Hypothalamus (tissue), 51 donors: ENCODE results near the gene APOBEC2.

Source experiments
- DNase-seq, 51 donors: peaks; one replicate each; lab custom pipeline; 2025; lab: John Stamatoyannopoulos, UW

The APOBEC2 gene

GRCh38 chr6:41037107-41037900 is 15.7 kb upstream of the APOBEC2 start:
- DNase-seq = peak in 2 of 51 donors; percentile 17 to 37

- DNase-seq = no peak
Measured at GRCh38 chr6:41038205-41038604, 14.8 kb upstream of the APOBEC2 start.

GRCh38 chr6:41039060-41039998 is 13.7 kb upstream of the APOBEC2 start, which contains the start of gene UNC5CL:
TSS of gene UNC5CL (minus strand) at chr6:41039221. CDS start at chr6:41035074, 4,147 bp downstream.
- peak in 1 of 51 donors; percentile 5 for DNase-seq

GRCh38 chr6:41040101-41040939 is 12.7 kb upstream of the APOBEC2 start:
- no peak for DNase-seq

- no peak for DNase-seq
Measured at GRCh38 chr6:41040940-41041536, 12.0 kb upstream of the APOBEC2 start.

GRCh38 chr6:41042226-41043055 is 10.6 kb upstream of the APOBEC2 start, which contains the start of gene TSPO2:
TSS of gene TSPO2 (plus strand) at chr6:41042467. CDS start at chr6:41042986, 519 bp downstream.
- DNase-seq = no peak

GRCh38 chr6:41043151-41043550 is 9.9 kb upstream of the APOBEC2 start:
- no peak for DNase-seq

- DNase-seq = no peak
Measured at GRCh38 chr6:41045664-41046063, 7.3 kb upstream of the APOBEC2 start.

GRCh38 chr6:41046084-41046483 is 6.9 kb upstream of the APOBEC2 start:
- DNase-seq = no peak

GRCh38 chr6:41047306-41047705 is 5.7 kb upstream of the APOBEC2 start:
- DNase-seq = no peak

- no peak for DNase-seq
Measured at GRCh38 chr6:41047745-41048732, 5.0 kb upstream of the APOBEC2 start.

- DNase-seq = no peak
Measured at GRCh38 chr6:41049521-41049920, 3.5 kb upstream of the APOBEC2 start.

GRCh38 chr6:41049955-41050354 is 3.0 kb upstream of the APOBEC2 start:
- DNase-seq = no peak

- no peak for DNase-seq
Measured at GRCh38 chr6:41050536-41050935, 2.5 kb upstream of the APOBEC2 start.

GRCh38 chr6:41051873-41052272 is 1.1 kb upstream of the APOBEC2 start:
- DNase-seq = no peak

- DNase-seq = no peak
Measured at GRCh38 chr6:41054511-41054910, 1.5 kb downstream of the APOBEC2 start.

- DNase-seq = no peak
Measured at GRCh38 chr6:41055149-41055548, 2.1 kb downstream of the APOBEC2 start.
